HG03139 (cell line): Measurements from ENCODE around the gene LRBA.
"Not testable (repeated sequence)": the region's sequence is repeated elsewhere in the genome, so short reads cannot be mapped to it uniquely, and the experiment has no call there.

ENCODE experiments used
- ATAC-seq: cut with Tn5 transposase; IDR thresholded peaks from one replicate; pipeline ENCODE4 v1.9.1; 2021; ENCODE audit not compliant: unreplicated experiment

LRBA gene

DNA sequence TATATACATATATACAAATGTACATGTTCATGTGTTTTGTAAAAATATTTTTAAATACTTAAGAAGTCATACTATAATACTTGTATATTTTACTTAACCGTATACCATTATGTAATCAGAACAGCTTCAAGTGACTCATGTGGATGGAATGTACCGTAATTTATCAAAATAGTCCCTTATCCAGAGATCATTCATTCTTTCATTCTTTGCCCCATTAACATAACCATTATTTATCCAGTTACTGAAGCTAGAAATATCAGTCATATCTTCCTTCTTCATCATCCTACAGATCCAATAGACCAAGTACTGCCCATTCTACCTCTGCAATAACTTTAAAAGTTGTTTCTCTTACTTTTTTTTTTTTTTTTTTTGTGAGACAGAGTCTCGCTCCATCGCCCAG lies 268.9 kb downstream of the LRBA start:
- no peak for ATAC-seq

DNA sequence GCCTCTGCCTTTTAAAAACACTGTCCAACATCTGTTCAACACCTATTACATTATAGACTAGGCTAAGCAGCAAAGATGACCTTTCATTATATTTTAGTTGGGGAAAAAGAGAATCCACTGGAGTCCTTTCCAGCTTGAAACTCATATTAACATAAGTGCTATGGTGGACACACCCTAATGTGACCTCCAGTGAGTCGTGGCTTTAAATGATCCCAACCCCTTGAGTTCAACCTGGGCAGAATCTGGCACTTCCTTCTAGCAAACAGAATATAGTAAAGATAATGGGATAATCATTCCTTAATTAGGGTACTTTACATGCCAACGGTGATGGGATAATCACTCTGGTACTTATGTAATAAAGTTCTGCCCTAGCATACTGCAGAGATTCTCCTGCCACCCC lies 270.5 kb downstream of the LRBA start:
- no peak for ATAC-seq

DNA sequence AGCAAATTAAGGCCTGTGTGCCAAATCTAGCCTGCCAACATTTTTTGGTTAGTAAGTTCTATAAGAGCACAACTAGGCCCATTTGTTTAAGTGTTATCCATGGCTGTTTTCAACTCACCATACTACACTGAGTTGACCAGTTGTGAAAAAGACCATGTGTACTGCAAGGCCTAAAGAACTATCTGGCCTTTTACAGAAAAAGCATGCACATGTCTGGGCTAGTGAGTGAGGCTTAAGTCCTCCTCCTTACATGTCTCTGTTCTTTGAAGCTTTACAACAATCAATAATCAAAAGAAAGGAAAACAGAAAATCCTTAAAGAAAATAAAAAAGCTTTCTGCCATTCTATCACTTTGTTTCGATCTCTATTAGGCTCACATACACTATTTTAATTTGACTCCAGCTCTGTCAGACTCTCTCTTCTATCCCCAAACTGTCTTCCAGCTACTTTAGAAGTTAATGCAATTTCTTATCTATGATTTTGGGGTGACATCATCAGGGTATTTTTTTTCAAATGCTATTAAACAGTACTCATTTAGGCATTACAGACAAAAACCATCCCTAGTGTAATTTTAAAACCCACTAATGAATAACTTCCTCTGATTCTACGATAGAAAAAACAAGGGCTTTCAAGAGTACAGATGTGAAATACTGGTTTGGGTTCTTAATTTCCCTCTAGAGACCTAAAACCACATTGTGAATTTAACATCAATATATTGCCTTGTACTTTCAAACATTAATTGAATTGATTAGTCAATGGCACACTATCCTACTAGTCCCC lies 271.3 kb downstream of the LRBA start:
- no peak for ATAC-seq

DNA sequence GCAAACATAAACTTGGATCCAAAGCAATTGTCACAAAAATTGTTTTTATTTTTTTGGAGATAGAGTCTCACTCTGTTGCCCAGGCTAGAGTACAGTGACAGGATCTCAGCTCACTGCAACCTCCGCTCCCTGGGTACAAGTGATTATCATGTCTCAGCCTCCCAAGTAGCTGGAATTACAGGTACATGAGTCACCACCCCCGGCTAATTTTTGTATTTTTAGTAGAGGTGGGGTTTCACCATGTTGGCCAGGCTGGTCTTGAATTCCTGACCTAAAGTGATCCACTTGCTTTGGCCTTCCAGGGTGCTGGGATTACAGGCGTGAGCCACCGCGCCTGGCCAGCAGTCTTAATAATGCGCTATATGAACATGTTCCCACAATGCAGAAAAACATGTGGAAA lies 272.2 kb downstream of the LRBA start:
- not testable (repeated sequence) for ATAC-seq

DNA sequence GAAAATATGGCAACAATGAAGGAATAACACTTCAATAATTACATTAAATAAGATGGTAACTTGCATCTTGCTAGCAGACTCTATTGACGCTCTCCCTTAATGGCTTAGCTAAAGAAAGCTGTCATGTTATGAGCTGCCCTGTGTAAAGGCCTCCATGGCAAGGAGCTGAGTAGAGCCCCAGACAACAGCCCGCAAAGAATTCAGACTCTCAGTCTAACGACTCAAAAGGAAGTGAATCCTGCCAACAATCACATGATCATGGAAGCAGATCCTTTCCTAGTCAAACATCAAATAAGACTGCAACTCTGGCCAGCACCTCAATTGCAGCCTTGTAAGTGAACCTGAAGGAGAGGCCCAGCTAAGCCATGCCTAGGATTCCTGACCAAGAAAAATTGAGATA lies 275.5 kb downstream of the LRBA start:
- no peak for ATAC-seq

DNA sequence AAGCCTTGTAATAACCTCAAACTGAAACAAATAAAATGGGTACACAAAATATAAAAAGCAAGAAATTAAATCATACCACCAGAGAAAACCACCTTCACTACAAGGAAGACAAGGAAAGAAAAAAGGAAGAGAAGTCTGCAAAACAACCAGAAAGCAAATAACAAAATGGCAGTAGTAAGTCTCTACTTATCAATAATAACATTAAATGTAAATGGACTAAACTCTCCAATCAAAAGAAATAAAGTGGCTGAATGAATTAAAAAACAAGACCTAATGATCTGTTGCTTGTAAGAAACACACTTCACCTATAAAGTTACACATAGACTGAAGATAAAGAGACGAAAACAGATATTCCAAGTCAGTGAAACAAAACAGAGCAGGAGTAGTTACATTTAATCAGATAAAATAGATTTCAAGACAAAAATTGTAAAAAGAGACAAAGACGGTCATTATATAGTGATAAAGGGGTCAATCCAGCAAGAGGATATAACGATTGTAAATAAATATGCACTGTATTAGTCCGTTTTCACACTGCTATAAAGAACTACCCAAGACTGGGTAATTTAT lies 289.0 kb downstream of the LRBA start:
- no peak for ATAC-seq

DNA sequence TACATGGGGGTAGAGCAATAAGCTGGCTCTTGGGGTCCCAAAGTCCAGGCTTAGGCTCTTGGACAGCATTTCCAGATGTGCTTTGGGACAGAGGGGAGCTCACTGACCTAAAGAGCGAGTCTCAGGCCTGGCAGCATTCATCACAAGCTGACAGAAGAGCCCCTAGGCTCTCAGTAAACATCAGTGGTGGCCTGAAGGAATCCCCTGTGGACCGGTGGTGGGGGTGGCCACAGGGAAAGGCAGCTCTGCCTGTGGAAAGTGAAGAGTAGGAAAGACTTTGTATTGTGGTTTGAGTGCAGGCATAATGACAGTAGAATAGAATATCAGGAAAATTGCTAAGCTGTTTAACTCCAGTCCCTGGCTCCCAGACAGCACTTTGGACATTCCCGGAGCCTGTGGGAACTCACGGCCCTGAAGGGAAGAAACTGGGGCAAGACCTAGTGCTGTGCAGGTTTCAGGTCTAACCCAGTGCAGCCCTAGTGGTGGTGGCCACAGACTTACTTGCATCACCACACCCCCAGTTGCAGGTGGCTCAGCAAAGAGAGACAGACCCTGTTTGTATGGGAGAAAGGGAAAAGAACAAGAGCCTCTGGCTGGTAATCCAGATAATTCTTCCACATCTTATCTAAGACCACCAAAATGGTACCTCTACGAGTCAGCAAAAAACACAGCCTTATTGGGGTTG lies 291.2 kb downstream of the LRBA start:
- ATAC-seq: no peak

DNA sequence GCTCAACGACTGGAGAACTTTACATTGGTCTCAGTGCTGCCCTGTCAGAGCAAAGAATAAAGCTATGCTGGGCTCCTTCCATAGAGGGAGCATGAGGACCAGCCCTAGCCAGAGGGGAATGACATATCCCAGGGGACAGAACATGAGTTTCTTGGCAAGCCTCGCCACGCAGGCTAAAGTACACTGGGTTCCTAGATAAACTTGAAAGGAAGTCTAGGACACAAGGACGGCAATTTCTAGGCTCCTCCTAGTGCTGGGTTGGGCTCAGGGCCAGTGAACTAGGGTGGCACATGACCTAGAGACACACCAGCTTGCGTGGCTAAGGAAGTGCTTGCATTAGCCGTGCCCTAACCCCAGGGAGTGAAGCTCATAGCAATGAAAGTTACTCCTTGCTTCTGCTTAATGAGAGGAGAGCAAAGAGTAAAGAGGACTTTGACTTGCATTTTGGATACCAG lies 292.1 kb downstream of the LRBA start:
- no peak for ATAC-seq

DNA sequence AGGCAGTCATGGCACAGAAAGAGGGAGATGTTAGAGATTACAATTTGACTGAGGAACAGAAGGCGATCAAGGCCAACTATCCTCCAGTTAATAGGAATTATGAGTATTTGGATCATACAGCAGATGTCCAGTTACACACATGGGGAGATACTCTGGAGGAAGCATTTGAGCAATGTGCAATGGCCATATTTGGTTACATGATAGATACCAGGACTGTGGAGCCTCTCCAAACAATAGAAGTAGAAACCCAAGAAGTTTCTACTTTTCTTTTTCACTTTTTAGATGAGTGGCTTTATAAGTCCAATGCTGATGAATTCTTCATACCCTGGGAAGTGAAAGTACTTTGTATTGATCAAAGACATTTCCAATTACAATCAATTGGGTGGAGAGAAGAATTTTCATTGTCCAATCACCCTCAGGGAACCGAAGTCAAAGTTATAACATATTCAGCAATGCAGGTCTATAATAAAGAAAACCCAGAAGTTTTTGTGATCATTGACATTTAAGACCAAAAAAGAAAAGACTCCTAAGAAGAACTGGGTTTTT lies 294.0 kb downstream of the LRBA start:
- no peak for ATAC-seq

DNA sequence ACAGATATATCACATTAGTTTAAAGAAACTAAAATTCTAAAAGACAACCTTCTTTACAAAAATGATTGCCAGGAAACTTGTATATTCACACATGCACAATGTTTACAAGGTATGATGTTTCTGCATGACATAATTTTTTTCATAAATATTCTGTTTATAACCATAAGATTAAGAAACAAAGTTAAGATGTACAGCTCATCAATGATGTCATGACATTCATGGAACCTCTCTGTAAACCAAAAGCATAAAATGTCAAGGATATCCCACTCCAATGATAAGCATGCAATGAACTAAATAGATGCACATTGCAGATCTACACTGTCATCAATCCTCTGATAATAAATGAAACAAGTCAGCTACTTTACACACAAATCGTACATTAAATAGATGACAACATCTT lies 297.1 kb downstream of the LRBA start:
- no peak for ATAC-seq

DNA sequence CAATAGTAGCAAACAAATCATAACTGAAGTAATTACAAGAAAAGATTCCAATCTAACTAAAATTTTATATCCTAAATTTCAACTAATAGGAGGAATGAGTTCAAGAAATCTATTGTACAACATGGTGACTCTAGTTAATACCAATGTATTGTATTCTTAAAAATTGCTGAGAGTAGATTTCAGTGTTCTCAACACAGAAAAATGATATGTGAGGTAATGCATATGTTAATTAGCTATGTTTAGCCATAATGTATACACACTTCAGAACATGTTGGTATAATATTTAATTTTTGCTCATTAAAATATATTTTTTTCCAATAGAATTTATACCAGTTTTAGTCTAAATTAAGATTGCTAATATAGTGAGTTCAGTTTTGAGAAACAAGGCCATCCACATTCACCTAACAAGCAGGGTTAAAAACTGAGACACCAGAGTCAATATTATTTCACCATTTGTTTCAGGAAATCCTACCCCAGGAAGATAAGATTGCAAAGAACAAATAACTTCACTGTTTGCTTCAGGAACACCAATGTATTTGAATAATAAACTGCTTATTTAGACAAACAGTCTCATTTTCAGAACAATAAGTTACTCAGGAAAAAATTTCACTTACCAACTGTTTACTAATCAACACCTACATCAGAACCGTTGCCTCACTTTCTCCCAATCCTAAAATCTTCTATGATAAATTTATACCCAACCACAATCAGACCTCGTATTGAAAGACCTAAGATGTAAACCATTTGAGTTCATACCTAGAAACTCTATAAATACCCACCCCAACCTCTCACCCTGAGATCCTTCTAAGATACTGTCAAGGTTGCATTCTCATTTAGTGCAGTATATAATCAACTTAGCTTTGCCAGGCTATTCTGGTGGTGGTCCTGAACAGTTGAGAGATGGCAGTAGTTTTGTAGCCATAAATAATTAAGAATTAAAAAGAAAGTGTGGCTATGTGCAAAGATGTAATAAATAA lies 300.3 kb downstream of the LRBA start:
- no peak for ATAC-seq

DNA sequence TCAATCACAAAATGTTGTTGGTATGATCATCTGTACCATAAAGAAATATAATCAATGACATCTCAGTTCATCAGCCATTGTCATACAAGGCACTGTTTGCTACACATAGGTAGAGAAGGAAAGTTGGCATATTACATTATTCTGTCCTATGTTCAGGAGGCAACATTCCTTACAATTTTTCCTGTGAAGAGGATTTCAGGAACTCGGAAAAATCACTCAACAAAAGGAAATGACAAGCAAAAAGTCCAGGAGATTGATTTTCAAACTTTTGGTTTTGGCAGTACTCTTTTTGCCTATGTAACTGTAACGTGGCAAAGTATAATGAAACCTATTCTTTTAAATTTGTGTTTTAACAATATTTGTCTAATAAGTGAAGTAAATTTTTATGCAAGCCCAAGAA lies 301.8 kb downstream of the LRBA start:
- ATAC-seq: no peak

DNA sequence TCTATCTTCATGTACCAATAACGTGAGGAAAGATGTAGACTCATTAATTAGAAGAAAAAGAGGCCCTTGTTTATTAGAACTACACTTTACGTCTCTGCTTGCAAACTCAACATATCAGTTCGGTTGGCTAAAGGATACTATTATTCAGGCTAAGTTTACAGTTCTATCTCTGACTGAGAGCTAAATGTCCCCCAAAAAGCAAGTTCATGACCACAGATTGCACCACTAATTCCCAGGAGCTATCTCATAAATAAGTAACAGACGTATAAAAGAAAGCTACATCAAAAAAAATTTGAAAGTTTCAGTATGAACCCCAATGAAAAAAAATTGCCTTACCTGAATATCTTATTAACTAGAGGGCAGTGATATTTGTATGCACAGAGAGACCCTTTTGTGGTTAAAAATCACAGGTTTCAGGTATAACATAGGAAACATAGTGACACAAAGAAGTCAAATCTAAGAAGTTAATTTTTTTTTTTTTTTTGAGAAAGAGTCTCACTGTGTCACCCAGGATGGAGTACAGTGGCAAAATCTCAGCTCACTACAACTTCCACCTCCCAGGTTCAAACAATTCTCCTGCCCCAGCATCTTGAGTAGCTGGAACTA lies 304.2 kb downstream of the LRBA start:
- ATAC-seq: no peak

DNA sequence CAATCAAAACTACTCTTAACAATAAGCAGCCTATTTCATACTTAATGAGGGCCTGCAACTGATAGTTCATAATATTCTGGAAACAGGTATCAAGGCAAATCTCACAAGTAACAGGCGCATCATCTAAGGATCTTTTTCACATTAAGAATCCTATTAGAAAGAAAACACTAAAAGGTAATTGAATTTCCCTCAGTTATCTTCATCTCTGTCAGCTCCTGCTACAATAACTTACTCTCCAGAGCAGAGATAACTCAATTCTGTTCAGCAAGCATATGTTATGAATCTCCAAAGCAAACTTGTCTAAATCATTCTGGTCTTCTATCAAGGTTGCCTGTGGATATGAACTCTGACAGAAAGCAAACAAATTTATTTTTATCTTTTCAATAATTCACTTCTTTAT lies 307.1 kb downstream of the LRBA start:
- no peak for ATAC-seq

DNA sequence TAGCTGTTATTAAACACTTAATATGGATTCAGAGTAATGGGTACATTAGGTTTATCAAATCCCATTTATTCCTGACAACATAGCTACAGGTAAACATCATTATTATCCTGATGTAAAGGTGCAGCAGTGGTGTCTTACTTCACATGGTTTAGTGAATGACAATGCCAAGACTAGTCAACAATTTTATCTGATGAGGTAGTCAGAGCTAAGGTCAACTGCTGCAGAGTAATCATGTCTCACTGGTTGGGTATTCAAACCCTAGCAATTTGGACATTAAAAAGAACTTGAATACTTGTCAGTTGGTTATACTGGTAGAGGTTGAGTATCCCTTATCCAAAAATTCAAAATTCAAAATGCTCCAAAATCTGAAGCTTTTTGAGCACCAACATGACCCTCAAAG lies 315.5 kb downstream of the LRBA start:
- ATAC-seq: no peak

DNA sequence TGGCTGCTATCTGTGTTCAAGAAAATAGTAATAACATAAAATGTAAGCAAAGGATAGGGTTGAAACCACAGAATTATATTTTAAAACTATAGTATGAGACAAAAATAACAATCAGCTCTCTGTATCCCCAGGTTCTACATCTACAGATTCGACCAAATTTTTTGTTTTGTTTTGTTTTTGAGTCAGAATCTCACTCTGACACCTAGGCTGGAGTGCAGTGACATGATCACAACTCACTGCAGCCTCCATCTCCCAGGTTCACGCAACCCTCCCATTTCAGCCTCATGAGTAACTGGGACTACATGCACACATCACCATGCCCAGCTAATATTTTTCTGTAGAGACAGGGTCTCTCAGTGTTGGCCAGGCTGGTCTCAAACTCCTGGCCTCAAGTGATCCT lies 319.9 kb downstream of the LRBA start:
- ATAC-seq: no peak

DNA sequence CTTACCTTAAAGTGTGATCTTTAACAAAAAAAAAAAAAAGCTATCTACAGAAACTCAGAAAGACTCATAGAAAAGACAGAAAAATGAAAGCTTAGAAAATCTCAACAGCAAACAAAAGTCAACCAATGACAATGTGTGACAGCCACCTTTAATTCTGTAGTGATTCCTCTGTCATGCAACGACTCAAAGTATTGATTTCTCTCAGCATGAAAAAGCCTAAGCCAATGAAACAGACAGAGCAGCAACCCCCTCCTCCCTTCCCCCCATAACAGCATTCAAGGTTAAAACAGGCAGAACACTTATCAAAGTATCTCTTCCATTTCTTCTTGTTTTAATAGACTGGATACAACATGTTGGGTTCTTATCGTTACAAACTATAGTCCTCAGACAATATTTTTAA lies 320.6 kb downstream of the LRBA start:
- no peak for ATAC-seq

DNA sequence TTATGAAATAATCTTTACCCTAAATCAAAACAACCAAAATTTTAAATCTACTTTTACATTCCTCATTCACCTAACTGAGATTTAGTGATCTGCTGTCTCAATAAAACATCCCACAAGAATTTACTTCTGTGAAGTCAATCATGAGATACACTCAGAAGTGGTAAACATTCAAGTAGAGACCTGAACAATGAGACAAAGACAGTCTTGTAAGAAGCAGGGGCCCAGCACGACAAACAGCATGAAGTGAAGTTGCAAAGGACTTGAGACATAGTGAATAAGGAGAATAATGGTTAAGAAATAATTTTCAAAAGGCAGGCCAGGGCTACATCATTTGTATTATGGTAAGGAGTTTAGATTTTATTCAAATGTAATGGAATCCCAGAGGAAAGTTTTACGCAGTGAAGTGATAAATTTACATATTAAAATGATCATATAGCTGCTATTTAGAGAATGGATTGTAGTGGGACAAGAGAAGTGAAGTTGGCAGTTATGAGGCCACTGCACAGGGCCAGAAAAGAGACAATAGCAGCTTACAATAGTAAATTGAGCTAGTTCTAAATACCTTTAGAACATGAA lies 331.2 kb downstream of the LRBA start:
- no peak for ATAC-seq

DNA sequence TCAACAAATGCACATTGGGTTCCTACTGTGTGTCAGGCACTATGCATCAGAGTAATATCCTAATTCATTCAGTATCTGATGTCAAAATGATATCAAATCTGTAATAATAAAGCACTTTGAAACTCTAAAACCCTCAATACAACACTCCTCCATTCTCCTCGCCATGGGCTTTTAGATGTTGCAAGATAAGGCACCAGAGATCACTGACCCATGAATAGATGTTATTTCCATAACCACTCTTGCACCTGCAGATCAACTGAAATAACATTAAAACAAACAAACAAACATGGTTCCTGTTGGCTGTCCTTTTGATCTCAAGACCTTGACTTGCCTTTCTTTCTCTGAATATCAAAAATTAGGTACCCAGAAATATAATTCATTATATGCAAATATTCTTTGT lies 333.0 kb downstream of the LRBA start:
- ATAC-seq: no peak

DNA sequence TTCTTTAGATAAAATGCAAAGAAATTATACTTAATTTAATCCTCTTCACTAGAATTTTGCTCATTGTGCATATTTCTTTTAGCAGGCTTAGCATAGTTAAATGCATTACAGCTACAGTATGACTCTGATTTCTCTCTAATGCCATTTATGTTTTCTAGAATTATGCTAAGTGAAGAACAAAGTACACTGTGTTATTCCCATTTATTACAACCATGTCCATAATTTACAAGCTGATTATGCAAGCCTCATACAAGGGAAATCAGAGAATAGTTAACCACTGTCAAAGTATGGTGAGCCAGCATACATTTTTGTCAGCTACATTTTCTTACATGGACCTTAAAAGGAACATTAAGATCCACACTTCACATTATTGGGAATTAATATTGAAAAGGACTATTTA lies 334.0 kb downstream of the LRBA start:
- no peak for ATAC-seq
